ENCODE data around the gene PACSIN1.

- TF ChIP-seq ZC3H10 (CRISPR knock-in tag; IDR thresholded peaks at IDR 0.05) (no peak), ARNTL (CRISPR knock-in tag; IDR thresholded peaks at IDR 0.05; ENCODE audit: borderline replicate concordance, low read depth) (no peak), ISL1 (CRISPR knock-in tag; IDR thresholded peaks at IDR 0.05) (no peak), ESRRG (CRISPR knock-in tag; IDR thresholded peaks at IDR 0.05) (no peak), SNAI2 (CRISPR knock-in tag; IDR thresholded peaks at IDR 0.05) (no peak), TOX (CRISPR knock-in tag; IDR thresholded peaks at IDR 0.05; ENCODE audit: borderline replicate concordance) (no peak), CREB5 (CRISPR knock-in tag; IDR thresholded peaks at IDR 0.05; ENCODE audit: low read depth) (no peak), ZNF565 (CRISPR knock-in tag; conservative IDR thresholded peaks at IDR 0.05; ENCODE audit: low read depth) (no peak), CSRNP3 (CRISPR knock-in tag; IDR thresholded peaks at IDR 0.05) (no peak), PPARA (CRISPR knock-in tag; IDR thresholded peaks at IDR 0.05; ENCODE audit: borderline replicate concordance) (no peak)
- TF ChIP-seq, protein P1, sequence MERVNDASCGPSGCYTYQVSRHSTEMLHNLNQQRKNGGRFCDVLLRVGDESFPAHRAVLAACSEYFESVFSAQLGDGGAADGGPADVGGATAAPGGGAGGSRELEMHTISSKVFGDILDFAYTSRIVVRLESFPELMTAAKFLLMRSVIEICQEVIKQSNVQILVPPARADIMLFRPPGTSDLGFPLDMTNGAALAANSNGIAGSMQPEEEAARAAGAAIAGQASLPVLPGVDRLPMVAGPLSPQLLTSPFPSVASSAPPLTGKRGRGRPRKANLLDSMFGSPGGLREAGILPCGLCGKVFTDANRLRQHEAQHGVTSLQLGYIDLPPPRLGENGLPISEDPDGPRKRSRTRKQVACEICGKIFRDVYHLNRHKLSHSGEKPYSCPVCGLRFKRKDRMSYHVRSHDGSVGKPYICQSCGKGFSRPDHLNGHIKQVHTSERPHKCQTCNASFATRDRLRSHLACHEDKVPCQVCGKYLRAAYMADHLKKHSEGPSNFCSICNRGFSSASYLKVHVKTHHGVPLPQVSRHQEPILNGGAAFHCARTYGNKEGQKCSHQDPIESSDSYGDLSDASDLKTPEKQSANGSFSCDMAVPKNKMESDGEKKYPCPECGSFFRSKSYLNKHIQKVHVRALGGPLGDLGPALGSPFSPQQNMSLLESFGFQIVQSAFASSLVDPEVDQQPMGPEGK (CRISPR knock-in tag; IDR thresholded peaks at IDR 0.05; ENCODE audit: borderline replicate concordance) = no peak
These were observed 51.6 kb downstream of the PACSIN1 start for GRCh38 chr6:34517461-34517881.

Measured in SK-N-SH treated with all-trans-retinoic acid at 6 μM for 48 hours (cell line).